A549 (cell line): Measurements from ENCODE around the gene FOXQ1. TPM values are rescaled to one million over a fixed set of nuclear protein-coding genes. Genes with fewer than 3 reads are reported as not detected.

Experiments
- ATAC-seq, 2 experiments: fragments of 200-7000 bp in 1 of 2; fragments of >200 bp in 1 of 2; cut with Nextera tagmentation in 1 of 2; cut with Tn5 transposase in 1 of 2; 3 replicates each; pipeline versions ENCODE4 v1.8.0 to v1.9.1; 2018 to 2020; ENCODE audit warnings: mild to moderate bottlenecking in 1 of 2, moderate library complexity in 1 of 2
- CTCF ChIA-PET: fragments of 300-600 bp; sonication (Branson Sonifier 250); formaldehyde crosslinking; extraction: SDS; loops from one replicate; lab custom pipeline; 2021; ENCODE audit warnings: antibody characterized with exemption, inconsistent platforms; lab: Yijun Ruan, JAX
- POLR2A ChIA-PET: fragments of 350-600 bp; formaldehyde crosslinking; extraction: SDS; loops from one replicate; lab custom pipeline; 2021; ENCODE audit warnings: antibody characterized with exemption, inconsistent platforms; lab: Yijun Ruan, JAX
- DNase-seq, 2 experiments: peaks; one replicate each; pipeline versions ENCODE4 v3.0.0 to v3.0.0-alpha.2; 2011 to 2016; ENCODE audit warnings: low read depth in 1 of 2, low spot score in 1 of 2
- FAIRE-seq: peaks from 2 replicates; lab custom pipeline; 2011; peaks lifted over from hg19 to GRCh38; lab: Jason Lieb, UNC
- H3K27ac ChIP-seq, 2 experiments: fragments of >200 bp; sonication (Bioruptor Twin); formaldehyde crosslinking; 3 replicates each; pipeline ENCODE4 v1.5.1; 2016 to 2017
- H3K4me1 ChIP-seq: fragments of >200 bp; sonication (Bioruptor Twin); formaldehyde crosslinking; 3 replicates; pipeline ENCODE4 v1.6.1; 2016
- H3K4me2 ChIP-seq: fragments of >200 bp; sonication (Bioruptor Twin); formaldehyde crosslinking; 3 replicates; pipeline ENCODE4 v1.6.1; 2016
- H3K4me3 ChIP-seq: fragments of >200 bp; sonication (Bioruptor Twin); formaldehyde crosslinking; 3 replicates; pipeline ENCODE4 v1.5.1; 2016
- H3K9me3 ChIP-seq: fragments of >200 bp; sonication (Bioruptor Twin); formaldehyde crosslinking; 3 replicates; pipeline ENCODE4 v1.6.1; 2016
- ATOH8 ChIP-seq: fragments of 250-450 bp; sonication (Bioruptor Pico); IDR thresholded peaks from 2 replicates; pipeline ENCODE4 v1.5.0; 2020; ENCODE audit warnings: low read depth, mild to moderate bottlenecking, moderate library complexity
- BHLHE40 ChIP-seq: IDR thresholded peaks from 2 replicates; pipeline ENCODE4 v1.6.1; 2012; ENCODE audit warnings: low read depth, low read length, inconsistent platforms
- CBX2 ChIP-seq: fragments of 200-600 bp; sonication (generic); IDR thresholded peaks from 2 replicates; pipeline ENCODE4 v1.6.1; 2016; ENCODE audit warnings: low read depth, mild to moderate bottlenecking, borderline replicate concordance
- CBX8 ChIP-seq: fragments of 200-600 bp; sonication (generic); IDR thresholded peaks from 2 replicates; pipeline ENCODE4 v1.6.1; 2016
- CTCF ChIP-seq: fragments of >200 bp; sonication (Bioruptor Twin); formaldehyde crosslinking; IDR thresholded peaks from 3 replicates; pipeline ENCODE4 v1.5.1; 2016
- E2F6 ChIP-seq: IDR thresholded peaks from 2 replicates; pipeline ENCODE4 v1.6.1; 2012; ENCODE audit warnings: low read depth, borderline replicate concordance
- EHMT2 ChIP-seq: fragments of 200-600 bp; sonication (generic); IDR thresholded peaks from 2 replicates; pipeline ENCODE4 v1.6.1; 2016; ENCODE audit warnings: antibody characterized with exemption, low read depth, mild to moderate bottlenecking, moderate library complexity
- GATA3 ChIP-seq: IDR thresholded peaks from 2 replicates; pipeline ENCODE4 v1.6.1; 2012; ENCODE audit warnings: borderline replicate concordance
- HES2 ChIP-seq: fragments of >200 bp; sonication (Bioruptor Twin); formaldehyde crosslinking; IDR thresholded peaks from 2 replicates; pipeline ENCODE4 v1.6.1; 2016
- HMGXB4 ChIP-seq: fragments of 250-450 bp; sonication (Bioruptor Pico); IDR thresholded peaks from 2 replicates; pipeline ENCODE4 v1.5.0; 2021; ENCODE audit warnings: mild to moderate bottlenecking, moderate library complexity, borderline replicate concordance
- HOXA7 ChIP-seq: fragments of 250-450 bp; sonication (Bioruptor Pico); IDR thresholded peaks from 2 replicates; pipeline ENCODE4 v1.5.0; 2020; ENCODE audit warnings: mild to moderate bottlenecking, moderate library complexity
- HOXB13 ChIP-seq: fragments of 250-450 bp; sonication (Bioruptor Pico); IDR thresholded peaks from 2 replicates; pipeline ENCODE4 v1.5.0; 2020; ENCODE audit warnings: low read depth, mild to moderate bottlenecking, moderate library complexity
- NR3C1 ChIP-seq: fragments of >200 bp; sonication (Bioruptor Twin); formaldehyde crosslinking; IDR thresholded peaks from 3 replicates; pipeline ENCODE4 v1.6.1; 2017
- PHF8 ChIP-seq: fragments of 200-600 bp; sonication (generic); IDR thresholded peaks from 2 replicates; pipeline ENCODE4 v1.6.1; 2016; ENCODE audit warnings: low read depth, mild to moderate bottlenecking, antibody characterized with exemption, moderate library complexity, borderline replicate concordance
- POLR2A ChIP-seq: IDR thresholded peaks from 2 replicates; pipeline ENCODE4 v1.6.1; 2012; ENCODE audit warnings: mild to moderate bottlenecking, low read length
- RAD21 ChIP-seq, 2 experiments: fragments of >200 bp in 1 of 2; sonication (Bioruptor Twin) in 1 of 2; formaldehyde crosslinking in 1 of 2; IDR thresholded peaks in 1 of 2; conservative IDR thresholded peaks in 1 of 2; 2 replicates in 1 of 2; 3 replicates in 1 of 2; pipeline ENCODE4 v1.6.1; 2012 to 2018; ENCODE audit warnings: inconsistent platforms in 1 of 2
- RNF2 ChIP-seq: fragments of 200-600 bp; sonication (generic); IDR thresholded peaks from 2 replicates; pipeline ENCODE4 v1.6.1; 2016; ENCODE audit warnings: low read depth, mild to moderate bottlenecking, antibody characterized with exemption, moderate library complexity, borderline replicate concordance
- SREBF2 ChIP-seq: fragments of 450-650 bp; IDR thresholded peaks from 2 replicates; pipeline ENCODE4 v1.6.1; 2014; ENCODE audit warnings: mild to moderate bottlenecking, moderate library complexity
- USF2 ChIP-seq: fragments of 450-650 bp; IDR thresholded peaks from 2 replicates; pipeline ENCODE4 v1.6.1; 2014; ENCODE audit warnings: antibody characterized with exemption
- ZC3H11A ChIP-seq: fragments of 450-650 bp; IDR thresholded peaks from 2 replicates; pipeline ENCODE4 v1.6.1; 2014; ENCODE audit warnings: antibody characterized with exemption, mild to moderate bottlenecking
- WGBS: methylation state at CpG from one replicate; pipeline ENCODE4 v1.1.6; 2017; ENCODE audit errors: missing lambda C conversion rate; 5-methylcytosine and 5-hydroxymethylcytosine counted together
- polyA plus RNA-seq, 4 experiments: library from polyadenylated mRNA; depleted of rRNA in 3 of 4; stranded (reverse); fragments of >200 nt; fragmentation: RNase III in 1 of 4; extraction: RNeasy Plus Mini Kit Qiagen cat#74134 plus additional on column Dnase treatment in 1 of 4; gene quantifications; 2 replicates in 3 of 4; 3 replicates in 1 of 4; pipeline ENCODE4 v1.2.3, GENCODE V29; 2011 to 2017

Gene FOXQ1
- polyA plus RNA-seq, 2 of the 4 experiments (the other 2 are of a cell fraction): 3.5 to 3.6 TPM

- WGBS: 84% methylated on average over 6 of the region's 11 CpGs
- no peak for DNase-seq
- H3K4me3 ChIP-seq: no peak overlapping the region
- ChIA-PET POLR2A (interaction anchor here (0.5 to 1.7 kb wide), 2 partner anchors 9 to 10 kb away, joined by 3 to 8 read pairs; no protein-coding TSS in a partner anchor), CTCF (interaction anchor here (1.7 to 2.2 kb wide), 3 partner anchors 14 to 529 kb away, joined by 6 to 10 read pairs (median 7); partner anchors contain the start of gene FOXQ1)
- no peak for TF ChIP-seq USF2
- no peak for TF ChIP-seq HES2
- TF ChIP-seq EHMT2: no peak
- no peak for TF ChIP-seq HOXA7 (CRISPR knock-in tag)
- no peak for TF ChIP-seq NR3C1
- TF ChIP-seq CBX8: no peak
- TF ChIP-seq BHLHE40: no peak
- TF ChIP-seq HMGXB4 (CRISPR knock-in tag): no peak
- no peak for TF ChIP-seq POLR2A
- no peak for TF ChIP-seq RAD21 (conservative IDR thresholded peaks at IDR 0.05 in 1 of 2, IDR thresholded peaks at IDR 0.05 in 1 of 2)
- no peak for TF ChIP-seq E2F6
- TF ChIP-seq GATA3: no peak
- no peak for TF ChIP-seq SREBF2
- TF ChIP-seq CBX2: no peak
- no peak for TF ChIP-seq CTCF
- TF ChIP-seq RNF2: no peak
- no peak for TF ChIP-seq PHF8
- TF ChIP-seq HOXB13 (CRISPR knock-in tag): no peak
- no peak for TF ChIP-seq ZC3H11A
- TF ChIP-seq ATOH8 (CRISPR knock-in tag): no peak
- peaks cover 58% of the 10 kb centered on the region for H3K4me1 ChIP-seq
- FAIRE-seq: no peak
- ATAC-seq: peak; percentile 9 to 25; a peak in 1 of 6 replicates
- H3K27ac ChIP-seq: peak overlapping the region; percentile 74 to 84
- 0 out of 3 replicates have a peak, but pooled peaks cover 5% of the 10 kb centered on the region for H3K9me3 ChIP-seq
- H3K4me2 ChIP-seq: peak overlapping the region; percentile 79
These were observed 14.7 kb downstream of the FOXQ1 start for GRCh38 chr6:1326535-1327121.
